Stimulated activated CD8-positive, alpha-beta memory T cell treated with anti-CD3 and anti-CD28 coated beads, Interleukin-12 subunit alpha, Interleukin-12 subunit beta, amount 100 ng/mL, for 24 hours (primary cell): ENCODE data around the gene ORM1.
"Not testable (repeated sequence)": the region's sequence is repeated elsewhere in the genome, so short reads cannot be mapped to it uniquely, and the experiment has no call there.

Experiments
- DNase-seq: peaks from one replicate; pipeline ENCODE4 v3.0.0-alpha.2; 2020; ENCODE audit errors: extremely low read depth

ORM1 gene

GRCh38 chr9:114308361-114308950, 14.4 kb upstream of the ORM1 start:
- DNase-seq: no peak

GRCh38 chr9:114309096-114309495, 13.8 kb upstream of the ORM1 start:
- DNase-seq: no peak

GRCh38 chr9:114310471-114311450, 12.1 kb upstream of the ORM1 start:
- DNase-seq: no peak

GRCh38 chr9:114311571-114312512, 11.1 kb upstream of the ORM1 start:
- DNase-seq: no peak

GRCh38 chr9:114312513-114312875, 10.4 kb upstream of the ORM1 start:
- DNase-seq: no peak

GRCh38 chr9:114313186-114313585, 9.7 kb upstream of the ORM1 start:
- no peak for DNase-seq

- no peak for DNase-seq
These were observed 8.5 kb upstream of the ORM1 start for GRCh38 chr9:114314256-114314867.

GRCh38 chr9:114314881-114315722, 7.8 kb upstream of the ORM1 start:
- no peak for DNase-seq

- no peak for DNase-seq
These were observed 7.1 kb upstream of the ORM1 start for GRCh38 chr9:114315723-114316363.

- no peak for DNase-seq
These were observed 6.2 kb upstream of the ORM1 start for GRCh38 chr9:114316605-114317230.

- no peak for DNase-seq
These were observed 5.1 kb upstream of the ORM1 start for GRCh38 chr9:114317665-114318357.

GRCh38 chr9:114318416-114318815, 4.5 kb upstream of the ORM1 start:
- DNase-seq: no peak

GRCh38 chr9:114319147-114319546, 3.8 kb upstream of the ORM1 start:
- no peak for DNase-seq

- DNase-seq: not testable (repeated sequence)
These were observed 2.2 kb upstream of the ORM1 start for GRCh38 chr9:114320710-114321109.

GRCh38 chr9:114321759-114322158, 1.1 kb upstream of the ORM1 start:
- no peak for DNase-seq

GRCh38 chr9:114322160-114322818, 609 bp upstream of the ORM1 start:
- DNase-seq: not testable (repeated sequence)

- not testable (repeated sequence) for DNase-seq
These were observed 951 bp downstream of the ORM1 start for GRCh38 chr9:114323849-114324248.

- DNase-seq: no peak
These were observed 1.6 kb downstream of the ORM1 start for GRCh38 chr9:114324492-114324891.

GRCh38 chr9:114324965-114325364, 2.1 kb downstream of the ORM1 start:
- DNase-seq: not testable (repeated sequence)
